GM19240 (cell line): ENCODE results near the gene C16orf92.
A peak's percentile ranks its signal among the peaks of the same experiment; 100 is the strongest.

Experiments
- DNase-seq: peaks from one replicate; pipeline ENCODE4 v3.0.0; 2011; ENCODE audit warnings: low spot score; ENCODE audit not compliant: insufficient read length

The C16orf92 gene, protein sequence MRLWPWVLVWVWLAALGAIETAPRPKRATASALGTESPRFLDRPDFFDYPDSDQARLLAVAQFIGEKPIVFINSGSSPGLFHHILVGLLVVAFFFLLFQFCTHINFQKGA

GRCh38 chr16:30022887-30023286 is at the start of gene C16orf92:
Gene C16orf92, plus strand, starts transcription at chr16:30023198. Its CDS starts 143 bp downstream, at chr16:30023341.
- no peak for DNase-seq

DNA sequence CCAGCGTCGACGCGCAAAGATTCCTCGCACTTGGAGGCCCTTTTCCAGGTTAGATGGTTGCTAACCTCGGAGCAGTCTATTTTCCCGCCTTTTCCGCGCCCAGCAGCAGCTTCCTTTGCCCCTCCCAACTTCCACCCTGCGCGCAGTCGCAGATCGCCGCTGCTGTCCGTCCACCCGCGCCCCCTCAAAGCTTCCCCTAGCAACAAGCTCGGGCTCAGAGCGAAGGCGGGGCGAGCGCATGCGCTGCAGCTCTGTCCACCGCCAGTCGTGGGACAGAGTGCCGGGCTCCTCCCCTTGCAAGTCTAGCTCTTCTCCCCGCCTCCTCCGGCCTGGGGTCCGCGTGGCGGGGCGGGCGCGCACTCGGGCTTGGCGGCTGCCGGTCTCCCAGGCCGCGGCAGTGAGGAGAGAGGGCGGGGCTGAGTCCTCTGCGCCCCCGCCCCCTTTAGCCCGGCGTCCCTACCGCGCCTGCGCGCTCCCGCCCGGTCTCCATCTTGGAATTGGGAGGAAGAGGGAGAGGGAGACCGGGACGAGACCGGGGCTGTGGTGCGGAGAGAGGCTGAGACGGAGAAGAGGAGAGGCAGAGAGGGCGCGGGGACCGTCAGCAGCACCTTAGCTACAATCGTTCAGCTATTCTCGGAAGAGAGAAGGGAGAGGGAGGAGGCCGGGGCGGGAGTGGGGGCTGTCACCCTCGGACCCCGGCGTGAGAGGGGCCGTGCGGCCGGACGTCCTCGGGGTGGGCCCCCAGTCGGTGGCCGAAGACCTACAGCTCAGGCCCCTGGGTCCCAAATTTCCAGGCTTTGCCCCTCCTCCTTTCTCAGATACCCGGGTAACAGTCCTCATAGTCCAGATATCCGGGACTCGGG is 49.4 kb upstream of the C16orf92 start, which contains the start of gene TAOK2:
TAOK2 (plus strand) TSS at position 485 of the 863 bp plus-strand sequence. CDS start 3,905 bp downstream, outside the sequence.
- DNase-seq = peak; percentile 99

DNA sequence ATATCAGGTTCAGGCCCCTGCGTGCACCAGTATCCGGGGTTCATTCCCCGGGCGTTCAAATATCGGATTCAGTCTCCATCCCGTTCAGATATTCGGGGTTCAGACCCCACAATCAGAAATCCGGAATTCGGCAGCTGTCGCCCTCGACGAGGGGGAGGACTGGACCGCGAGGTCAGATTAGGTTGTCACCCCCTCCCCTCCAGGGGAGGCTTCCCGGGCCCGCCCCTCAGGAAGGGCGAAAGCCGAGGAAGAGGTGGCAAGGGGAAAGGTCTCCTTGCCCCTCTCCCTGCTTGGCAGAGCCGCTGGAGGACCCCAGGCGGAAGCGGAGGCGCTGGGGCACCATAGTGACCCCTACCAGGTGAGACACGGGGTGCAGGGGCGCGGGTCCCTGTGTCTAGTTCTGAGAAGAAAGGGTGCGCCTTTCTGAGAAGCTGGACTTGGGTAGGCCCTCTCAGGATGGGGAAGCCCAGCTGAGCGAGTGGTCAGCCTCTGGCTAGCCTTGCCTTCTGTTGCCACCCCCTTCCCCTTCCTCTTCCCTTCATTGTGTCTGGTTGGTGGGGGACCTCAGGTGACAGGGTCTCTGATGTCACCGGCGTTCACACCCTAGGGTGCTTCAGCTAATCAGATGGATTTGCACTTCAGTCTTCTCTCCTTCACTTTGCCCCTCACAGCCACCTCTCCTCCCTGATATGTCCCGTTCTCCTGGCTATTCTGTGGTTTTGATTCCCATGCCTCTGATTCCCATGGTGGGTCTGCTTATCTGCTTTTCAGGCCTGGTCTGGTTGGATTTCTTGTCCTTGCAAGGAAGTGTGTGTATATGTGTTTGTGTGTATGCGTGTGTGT is 48.5 kb upstream of the C16orf92 start:
- DNase-seq = no peak

DNA sequence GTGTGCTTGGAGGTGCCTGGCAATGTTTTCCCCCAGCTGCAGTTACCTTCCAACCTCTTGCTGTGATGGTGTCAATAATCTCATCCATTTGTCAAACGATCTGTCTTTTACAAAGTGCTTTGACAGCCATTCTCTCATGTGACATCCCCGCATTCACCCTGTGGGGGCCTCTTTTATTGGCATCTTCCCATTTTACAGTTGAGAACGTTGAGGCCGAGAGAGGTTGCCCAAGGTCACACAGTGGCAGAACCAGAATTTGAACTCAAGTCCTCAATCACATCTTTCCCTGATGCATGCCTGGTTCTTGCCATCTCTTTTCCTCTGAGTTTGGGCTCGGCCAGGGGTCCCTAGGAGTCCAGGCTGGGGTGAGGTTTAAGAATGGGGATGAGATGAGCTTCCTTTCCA is 47.9 kb upstream of the C16orf92 start:
- DNase-seq = no peak

DNA sequence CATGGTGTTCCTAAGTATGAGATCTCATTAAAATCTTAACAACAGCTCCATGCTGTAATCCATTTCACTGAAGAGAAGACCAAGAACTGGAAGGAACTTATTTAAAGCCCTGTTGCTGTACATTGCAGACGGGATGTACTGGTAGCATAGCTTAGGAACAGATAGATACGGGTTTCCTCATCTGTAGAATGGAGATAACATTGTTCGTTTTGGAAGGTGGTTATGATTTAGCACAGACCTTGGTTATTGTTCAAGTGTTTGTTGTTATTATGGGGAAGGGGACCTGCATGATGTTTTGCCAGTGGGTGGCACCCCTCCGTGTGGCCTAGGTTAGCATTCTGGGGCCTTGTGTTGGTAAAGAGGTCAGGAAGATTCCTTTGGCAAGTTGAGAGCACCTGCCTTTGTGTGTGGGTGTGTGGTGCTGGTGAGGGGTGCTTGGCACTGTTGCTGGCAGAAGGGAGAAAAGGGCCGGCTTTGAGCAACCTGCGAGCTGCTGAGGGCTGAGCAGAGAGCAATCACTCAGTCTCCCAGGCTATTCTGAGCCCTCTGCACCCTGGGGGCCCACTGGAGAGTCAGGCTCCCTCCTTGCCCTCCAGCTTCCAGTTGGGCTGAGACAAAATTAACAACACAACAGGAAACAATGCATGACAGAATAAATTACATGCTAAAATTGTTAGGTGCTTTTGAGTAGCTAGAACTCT is 47.0 kb upstream of the C16orf92 start:
- DNase-seq = no peak

DNA sequence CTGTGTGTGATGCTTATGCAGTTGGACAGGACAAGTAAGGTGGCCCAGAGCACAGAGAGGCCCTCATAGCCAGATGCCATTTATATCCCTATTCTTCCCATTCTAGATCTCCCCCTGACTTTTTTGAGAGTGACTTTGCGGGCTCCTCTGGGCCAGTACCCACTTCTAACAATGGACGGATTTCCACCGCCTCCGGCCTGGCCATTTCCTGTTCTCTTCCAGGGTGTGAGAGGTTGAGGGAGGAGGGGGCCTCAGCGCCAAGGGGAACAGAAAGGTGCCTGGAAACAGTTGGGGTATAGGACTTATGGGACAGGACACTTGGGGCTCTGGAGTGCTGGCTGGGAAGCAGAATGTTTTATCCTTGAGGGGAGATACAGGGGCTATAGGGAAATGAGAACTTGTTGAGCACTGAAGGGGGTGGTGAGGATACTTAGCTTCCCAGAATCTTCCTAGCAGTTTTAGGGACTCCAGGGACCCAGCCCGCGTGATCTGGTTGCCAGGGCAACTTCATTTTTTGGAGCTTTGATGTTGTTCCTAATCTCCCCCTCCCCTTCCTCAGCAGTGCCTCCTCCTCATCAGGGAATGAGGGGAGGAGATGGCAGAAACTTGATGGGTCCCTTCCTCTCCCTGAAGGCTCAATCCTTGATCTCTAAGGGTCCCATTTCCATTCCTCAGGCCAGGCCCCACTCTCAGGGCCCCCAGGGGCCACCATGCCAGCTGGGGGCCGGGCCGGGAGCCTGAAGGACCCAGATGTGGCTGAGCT is 45.8 kb upstream of the C16orf92 start:
- DNase-seq = no peak

DNA sequence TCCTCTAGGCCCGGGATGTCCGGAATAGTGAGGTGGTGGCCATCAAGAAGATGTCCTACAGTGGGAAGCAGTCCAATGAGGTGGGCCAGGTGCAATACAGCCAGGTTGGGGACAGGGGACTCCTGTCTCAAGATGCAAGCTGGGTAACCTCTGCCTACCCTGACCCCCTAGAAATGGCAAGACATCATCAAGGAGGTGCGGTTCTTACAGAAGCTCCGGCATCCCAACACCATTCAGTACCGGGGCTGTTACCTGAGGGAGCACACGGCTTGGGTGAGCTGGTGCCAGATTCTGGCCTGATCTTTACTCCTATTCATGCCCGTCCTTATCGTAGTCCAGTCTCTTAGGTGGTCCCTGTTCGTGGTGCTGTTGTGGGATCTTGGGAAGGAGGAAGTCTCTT is 44.9 kb upstream of the C16orf92 start:
- DNase-seq = no peak

DNA sequence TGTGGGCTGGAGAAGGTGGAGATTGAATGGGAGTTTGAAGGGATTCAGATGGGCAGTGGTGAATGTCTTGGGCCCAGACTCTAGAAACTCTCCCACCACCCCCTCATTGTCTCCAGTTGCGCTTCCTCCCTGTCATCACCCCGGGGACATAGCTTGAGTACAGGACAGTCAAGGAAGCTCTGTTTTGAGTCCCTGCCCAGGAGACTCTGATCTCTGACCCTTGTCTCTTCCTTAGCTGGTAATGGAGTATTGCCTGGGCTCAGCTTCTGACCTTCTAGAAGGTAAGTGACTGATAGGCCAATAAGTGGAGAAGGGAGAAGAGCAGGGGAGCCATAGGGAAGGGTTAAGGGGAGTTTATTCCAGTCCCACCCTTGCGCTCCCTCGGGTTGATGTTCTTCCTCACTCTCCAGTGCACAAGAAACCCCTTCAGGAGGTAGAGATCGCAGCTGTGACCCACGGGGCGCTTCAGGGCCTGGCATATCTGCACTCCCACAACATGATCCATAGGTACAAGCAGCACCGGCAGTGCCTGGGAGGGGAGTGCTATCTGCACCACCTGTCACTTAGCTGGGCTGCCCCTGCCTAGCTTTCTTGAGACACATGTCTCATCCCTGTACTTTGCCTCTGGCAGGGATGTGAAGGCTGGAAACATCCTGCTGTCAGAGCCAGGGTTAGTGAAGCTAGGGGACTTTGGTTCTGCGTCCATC is 44.3 kb upstream of the C16orf92 start:
- no peak for DNase-seq

GRCh38 chr16:29982560-29983419 is 40.2 kb upstream of the C16orf92 start:
- DNase-seq = no peak

- peak; percentile 2 for DNase-seq
Observed at GRCh38 chr16:29983420-29984136, 39.4 kb upstream of the C16orf92 start.

GRCh38 chr16:29984137-29984763 is 38.7 kb upstream of the C16orf92 start:
- DNase-seq = no peak

GRCh38 chr16:29984764-29985147 is 38.2 kb upstream of the C16orf92 start:
- no peak for DNase-seq

- no peak for DNase-seq
Observed at GRCh38 chr16:29985271-29985811, 37.7 kb upstream of the C16orf92 start.

DNA sequence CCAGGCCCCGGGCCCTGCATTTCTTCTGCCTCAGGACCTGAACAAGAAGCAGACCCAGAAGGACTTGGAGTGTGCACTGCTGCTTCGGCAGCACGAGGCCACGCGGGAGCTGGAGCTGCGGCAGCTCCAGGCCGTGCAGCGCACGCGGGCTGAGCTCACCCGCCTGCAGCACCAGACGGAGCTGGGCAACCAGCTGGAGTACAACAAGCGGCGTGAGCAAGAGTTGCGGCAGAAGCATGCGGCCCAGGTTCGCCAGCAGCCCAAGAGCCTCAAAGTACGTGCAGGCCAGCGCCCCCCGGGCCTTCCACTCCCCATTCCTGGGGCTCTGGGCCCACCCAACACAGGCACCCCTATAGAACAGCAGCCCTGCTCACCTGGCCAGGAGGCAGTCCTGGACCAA is 36.8 kb upstream of the C16orf92 start:
- no peak for DNase-seq

DNA sequence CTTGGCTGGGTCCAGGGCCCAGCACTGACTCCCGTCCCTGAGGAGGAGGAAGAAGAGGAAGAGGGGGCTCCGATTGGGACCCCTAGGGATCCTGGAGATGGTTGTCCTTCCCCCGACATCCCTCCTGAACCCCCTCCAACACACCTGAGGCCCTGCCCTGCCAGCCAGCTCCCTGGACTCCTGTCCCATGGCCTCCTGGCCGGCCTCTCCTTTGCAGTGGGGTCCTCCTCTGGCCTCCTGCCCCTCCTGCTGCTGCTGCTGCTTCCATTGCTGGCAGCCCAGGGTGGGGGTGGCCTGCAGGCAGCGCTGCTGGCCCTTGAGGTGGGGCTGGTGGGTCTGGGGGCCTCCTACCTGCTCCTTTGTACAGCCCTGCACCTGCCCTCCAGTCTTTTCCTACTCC is 36.1 kb upstream of the C16orf92 start:
- no peak for DNase-seq

- no peak for DNase-seq
Observed at GRCh38 chr16:29987371-29988085, 35.5 kb upstream of the C16orf92 start.
